ENCODE measurements around the gene TCF4. TPM values are rescaled to one million over a fixed set of nuclear protein-coding genes. Genes with fewer than 3 reads are reported as not detected.
"Not testable (repeated sequence)": the region's sequence is repeated elsewhere in the genome, so short reads cannot be mapped to it uniquely, and the experiment has no call there.

The TCF4 gene
- polyA plus RNA-seq, 1 donor: 77.2 TPM

DNA sequence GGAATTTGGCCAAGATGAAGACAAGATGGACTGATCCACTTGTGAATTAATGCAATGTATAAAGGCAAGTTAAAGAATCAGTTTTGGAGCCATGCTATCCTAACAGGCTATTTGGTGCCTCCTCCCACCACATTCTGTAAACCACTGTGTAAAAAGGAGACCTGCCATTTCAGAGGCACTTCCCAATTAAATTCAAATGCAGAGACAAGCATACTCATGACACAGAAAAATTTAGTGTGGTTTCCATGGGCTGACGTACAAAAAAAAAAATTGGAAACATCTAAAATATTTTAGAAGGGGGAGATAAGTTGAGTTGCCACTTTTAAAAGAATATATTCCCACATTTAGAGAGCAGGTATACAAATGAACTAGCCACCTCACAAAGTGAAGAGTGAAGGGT lies 112.1 kb downstream of the TCF4 start:
- no peak for DNase-seq

DNA sequence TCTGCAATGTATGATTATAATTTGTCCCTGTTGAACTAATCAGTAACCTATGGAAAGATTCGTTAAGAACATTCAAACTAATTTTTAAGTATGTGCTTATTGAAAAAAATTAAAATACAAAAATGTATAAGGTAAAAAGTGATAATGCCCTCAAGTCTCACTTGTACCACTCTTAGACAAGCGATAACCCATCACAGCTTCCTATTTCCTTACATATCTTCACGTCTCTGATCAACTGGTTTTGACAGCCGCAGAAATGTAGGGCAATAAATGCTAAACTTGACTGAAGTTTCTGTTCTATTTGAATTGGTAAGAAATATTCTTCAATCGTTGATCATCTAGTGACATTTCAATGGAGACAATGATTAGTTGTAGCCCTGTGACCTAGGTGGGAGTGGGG lies 112.5 kb downstream of the TCF4 start:
- no peak for DNase-seq

DNA sequence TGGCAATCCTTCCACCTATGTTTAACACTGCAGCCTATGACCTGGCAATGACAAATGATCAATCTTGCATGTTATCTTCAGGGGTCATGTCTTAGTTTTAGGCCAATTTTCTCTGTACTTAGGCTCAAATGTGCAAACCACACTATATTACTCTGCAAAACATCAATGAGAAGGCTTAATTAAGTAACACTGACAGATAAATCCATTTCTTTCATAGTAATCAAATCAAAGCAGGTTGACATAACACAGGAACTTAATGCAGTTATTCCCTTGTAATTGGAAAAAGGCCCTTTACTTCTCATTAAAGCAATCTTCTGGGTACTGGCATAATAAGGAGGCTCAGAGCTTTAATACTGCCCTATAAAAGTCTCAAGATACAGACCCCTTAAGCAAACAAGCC lies 114.4 kb downstream of the TCF4 start:
- DNase-seq: no peak

DNA sequence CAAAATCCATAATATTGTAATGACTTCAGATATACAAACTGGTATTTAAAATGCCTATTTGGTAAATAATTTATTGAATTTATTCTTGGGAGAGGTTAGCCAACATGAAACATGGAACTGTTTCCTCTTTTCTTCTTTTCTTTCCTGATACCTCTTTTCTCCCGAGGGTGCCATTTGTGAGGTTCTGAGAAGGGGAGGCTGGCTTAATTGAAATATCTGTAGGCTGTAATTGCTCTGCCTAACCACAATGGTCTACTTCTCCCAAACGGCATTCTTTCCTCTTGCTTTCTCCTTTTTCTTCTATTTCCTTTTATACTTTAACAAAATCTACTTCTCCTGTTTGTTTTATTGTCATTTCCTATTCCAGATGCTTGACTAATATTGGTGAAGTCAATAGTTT lies 114.9 kb downstream of the TCF4 start:
- no peak for DNase-seq

DNA sequence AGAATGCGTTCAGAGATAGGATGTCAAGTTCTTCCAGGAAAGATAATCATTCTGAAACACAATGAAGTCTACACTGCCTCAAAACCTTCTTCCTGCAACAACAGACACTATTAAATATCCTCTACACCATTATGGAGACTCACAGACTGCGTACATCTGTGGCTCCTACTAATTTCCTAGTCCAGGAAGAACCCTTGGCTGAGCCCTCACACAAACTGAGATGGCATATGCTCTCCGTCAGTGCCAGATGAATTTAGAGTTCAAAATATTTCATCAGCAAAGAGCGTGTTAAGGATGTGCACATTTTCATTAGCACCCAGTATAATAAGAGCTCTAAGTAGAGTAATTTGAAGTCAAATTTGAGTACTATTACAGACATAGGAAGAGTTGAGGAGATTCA lies 117.2 kb downstream of the TCF4 start:
- no peak for DNase-seq

DNA sequence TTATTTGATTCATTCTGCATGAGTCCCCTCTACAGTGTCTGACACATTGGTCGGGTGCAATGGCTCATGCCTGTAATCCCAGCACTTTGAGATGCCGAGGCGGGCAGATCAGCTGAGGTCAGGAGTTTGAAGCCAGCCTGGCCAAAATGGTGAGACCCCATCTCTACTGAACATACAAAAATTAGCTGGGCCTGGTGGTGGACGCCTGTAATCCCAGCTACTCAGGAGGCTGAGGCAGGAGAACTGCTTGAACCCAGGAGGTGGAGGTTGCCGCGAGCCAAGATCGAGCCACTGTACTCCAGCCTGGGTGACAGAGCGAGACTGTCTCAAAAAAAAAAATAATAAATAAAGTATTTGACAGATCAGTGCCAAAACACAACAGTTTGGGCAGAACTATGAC lies 118.9 kb downstream of the TCF4 start:
- not testable (repeated sequence) for DNase-seq

DNA sequence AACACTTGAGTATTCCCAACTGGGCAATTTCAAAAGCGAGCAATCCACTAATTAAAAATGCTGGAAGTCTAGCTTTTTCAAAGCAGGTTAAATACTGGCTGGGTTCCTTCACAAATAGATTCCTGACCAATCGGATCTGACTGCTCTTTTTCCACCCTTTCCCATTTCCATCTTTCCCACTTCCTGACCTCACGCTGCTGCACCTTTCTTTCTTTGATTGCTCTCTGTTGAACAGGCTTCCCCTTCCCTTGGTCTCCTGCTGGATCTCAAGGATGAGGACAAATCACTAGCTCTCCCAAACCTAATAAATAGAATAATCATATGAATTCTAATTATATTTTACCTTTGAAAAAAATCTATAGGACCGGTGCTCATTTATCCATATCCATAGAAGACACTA lies 121.2 kb downstream of the TCF4 start:
- no peak for DNase-seq

DNA sequence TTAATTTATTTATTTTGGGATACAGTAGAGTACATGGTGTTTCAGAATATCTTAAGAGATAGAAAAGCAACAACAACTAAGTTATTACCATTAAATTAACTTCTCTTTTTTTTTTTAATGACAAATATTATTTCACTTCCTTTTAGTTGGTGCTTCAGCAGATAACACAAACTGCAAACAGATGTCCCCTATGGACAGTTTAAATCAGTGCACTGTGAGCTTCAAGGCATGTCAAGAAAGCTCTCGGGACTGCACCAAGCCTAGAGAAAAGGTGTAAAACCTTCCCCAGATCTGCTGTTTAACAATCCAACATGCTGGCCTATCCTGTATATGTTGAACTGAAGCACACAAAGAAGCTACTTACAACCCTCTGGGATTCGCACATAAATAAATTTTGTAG lies 122.7 kb downstream of the TCF4 start:
- DNase-seq: no peak

DNA sequence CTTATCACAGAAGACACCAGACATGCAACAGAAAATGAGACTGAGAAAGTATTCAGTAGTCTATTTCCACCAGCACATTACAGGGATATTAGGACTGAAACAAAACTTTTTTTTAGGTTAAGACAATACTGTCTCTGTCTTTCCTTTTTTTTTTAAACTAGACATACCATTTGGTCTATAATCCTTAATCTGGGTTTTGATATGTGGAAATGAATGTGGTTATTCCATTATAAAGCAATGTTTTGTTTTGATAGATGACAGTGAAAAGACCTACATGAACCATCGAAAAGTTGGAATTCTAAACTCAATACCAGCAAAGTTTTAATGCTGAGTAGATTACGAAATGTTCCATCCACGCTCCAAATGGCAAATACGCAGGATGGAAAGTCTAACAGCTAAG lies 123.4 kb downstream of the TCF4 start:
- no peak for DNase-seq

DNA sequence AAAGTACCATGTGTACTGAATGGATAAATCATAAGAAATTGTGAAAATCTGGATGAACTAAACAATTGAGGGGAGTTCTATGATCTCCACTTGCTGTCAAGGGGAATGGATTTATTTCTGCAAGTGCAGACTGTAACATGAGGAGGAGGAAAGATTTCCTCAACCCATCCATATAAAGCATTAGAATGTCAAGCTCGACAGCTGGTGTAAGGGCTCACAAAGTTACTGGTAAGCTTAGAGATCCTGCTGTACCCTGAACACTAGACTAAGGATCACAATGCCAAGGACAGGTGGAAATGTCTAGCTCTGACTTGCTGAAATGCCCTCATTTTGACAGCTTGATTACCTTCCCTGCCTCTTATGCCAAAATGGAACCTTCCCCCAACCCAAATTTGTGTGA lies 125.3 kb downstream of the TCF4 start:
- DNase-seq: peak; percentile 35

DNA sequence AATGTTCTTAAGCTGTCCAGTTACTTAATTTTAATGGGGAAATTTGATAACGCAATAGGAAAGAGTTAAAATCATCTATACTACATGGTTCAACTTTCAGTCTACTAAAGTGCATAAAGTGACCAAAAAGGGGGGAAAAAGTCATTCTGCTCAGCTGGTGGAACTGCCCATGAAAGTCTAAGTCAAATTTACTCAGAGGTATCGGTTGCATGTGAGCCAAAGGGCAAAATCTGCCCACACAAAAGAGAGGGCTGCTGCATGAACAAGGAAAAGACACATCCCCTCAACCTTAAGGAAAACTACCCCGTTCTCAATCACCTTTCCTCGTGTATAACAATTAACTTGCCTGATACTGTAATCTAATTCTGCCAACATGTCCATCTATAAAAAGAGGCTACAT lies 126.1 kb downstream of the TCF4 start:
- peak; percentile 46 for DNase-seq

DNA sequence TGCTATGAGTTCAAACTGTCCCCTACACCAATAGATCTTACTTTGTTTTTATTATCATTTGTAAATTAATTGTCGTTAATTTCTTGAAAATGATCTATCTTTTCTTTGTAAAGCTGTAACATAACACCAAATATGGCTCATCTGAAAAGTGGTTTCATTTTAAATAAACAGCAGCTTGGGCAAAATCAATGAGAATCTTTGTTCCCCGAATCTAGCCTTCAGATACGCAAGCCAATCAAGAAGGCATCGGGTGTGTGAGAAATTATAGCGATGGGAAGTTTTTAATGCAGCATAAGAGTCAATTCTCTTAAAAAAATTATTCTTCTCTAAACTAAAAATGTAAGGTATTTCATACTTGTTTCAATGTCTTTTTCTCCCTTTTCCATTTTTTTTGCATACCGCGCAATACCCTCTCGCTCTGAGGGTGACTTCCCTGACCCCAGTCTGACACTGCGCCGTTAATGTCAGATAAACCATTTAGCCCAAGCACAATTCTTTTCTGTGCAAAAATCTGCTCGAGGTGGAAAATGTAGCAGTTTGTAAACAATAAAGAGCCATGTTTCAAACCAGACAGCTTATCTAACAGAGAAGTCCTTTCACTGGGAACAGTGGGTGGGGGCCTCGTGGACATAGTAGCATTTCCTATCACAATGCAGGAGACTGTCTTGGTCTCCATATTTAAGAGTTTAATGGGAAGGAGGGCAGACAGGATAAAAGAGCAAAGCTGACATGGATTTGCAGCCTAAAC lies 129.4 kb downstream of the TCF4 start:
- DNase-seq: no peak

DNA sequence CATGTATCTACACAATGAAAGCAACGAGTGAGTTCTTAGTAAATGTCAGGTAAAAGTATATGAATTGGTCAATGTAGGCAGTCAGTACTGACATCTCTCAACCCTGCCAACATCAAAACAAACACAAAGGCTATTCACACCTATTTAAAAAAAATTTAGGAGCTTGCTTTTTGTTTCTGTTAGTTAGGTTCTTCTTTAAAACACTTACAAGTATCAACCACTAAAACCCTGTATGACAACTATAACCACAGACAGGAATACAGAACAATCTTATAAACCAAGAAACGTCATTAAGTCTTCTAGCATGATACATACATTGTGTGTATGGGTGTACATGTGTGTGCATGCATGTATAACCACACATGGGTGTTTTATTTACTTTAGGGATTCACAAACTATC lies 131.0 kb downstream of the TCF4 start:
- DNase-seq: no peak

DNA sequence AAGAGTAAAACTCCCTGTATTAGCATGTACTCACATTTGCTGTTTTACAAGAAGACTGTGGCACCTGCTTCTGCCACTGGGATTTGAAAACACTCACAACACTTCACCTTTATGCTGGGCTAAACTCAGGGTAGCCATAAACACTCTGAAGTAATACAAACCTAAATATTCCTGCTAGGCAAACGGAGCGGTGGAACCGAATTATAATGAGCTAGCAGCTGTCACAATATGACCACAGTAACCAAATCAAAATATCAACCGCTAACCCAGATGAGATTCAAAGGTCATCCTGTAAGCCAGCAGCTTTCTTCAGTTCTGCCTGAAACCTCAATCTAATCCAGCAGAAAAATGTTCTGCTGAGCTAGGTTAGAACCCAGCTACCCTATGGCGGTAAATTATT lies 132.1 kb downstream of the TCF4 start:
- no peak for DNase-seq

DNA sequence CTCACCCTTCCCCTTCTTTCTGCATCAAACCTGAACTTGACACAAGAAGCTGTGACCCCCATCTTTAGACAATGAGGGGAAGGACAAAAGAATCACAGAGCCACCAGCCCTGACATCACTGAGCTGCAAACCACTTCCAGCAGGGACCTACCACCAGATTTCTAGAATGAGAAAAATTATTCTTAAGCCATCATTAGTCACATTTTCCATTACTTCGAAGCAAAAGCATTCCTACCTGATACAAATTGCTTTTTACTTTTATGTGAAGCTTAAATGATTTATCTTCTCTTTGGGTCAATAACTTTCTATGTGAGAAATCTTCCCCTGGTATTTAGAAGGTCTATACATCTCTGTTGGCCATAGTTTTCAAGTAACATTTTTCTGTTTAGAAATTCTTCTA lies 134.8 kb downstream of the TCF4 start:
- DNase-seq: no peak

DNA sequence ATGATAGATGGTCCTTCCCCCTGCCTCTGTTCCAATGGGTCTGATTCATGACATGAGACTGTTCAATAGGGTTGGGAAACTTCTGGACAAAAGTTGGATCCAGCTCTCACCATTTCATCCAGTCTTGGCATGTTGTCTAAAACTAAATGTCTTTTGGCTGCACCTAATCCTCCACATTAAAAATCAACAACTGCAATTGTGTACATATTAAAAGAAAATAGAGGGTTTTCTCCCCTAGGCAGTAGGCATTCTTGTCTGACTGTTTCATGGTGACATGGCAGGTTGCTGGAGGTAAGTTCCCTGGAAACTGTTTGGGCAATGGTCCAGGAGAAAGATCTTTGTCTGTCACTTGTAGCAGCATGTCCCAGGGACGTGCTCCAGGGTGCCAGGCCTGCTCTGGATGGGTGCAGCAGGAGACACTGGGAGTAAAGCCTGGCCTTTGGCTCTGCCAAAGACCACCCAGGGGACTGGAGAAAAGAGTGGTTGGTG lies 135.8 kb downstream of the TCF4 start:
- no peak for DNase-seq

DNA sequence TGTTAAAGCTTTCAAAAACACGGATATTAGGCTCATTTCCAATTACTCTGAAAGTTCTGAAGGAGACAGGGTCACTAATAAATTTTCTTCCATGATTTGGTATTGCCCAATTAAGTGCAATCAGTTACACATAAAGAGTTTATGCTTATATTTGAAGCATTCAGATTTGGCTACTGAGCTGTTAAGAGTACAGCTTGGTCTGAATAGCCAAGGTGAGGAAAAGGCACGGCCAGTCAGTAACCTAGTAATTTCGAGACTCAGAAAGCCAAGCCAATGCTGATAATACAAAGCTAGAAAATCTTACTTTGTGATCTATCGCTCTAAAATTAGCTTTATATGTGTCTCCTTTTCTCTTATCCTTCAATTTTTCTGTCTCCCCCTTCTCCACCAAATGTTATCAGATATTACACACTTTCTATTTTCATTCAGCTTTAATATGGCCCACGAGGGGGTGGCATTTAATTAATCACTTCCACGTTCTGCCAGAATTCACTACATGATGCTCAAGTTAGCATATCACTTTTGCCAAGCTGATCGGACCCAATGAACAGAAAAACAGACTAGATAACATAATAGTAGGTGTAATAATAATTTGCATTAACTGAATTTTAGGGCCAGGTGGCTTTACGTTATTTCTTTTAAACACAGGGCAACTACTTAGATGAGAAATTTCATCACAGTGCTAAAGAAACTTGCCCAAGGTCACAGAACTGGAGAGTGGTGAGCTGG lies 138.4 kb downstream of the TCF4 start:
- DNase-seq: no peak

DNA sequence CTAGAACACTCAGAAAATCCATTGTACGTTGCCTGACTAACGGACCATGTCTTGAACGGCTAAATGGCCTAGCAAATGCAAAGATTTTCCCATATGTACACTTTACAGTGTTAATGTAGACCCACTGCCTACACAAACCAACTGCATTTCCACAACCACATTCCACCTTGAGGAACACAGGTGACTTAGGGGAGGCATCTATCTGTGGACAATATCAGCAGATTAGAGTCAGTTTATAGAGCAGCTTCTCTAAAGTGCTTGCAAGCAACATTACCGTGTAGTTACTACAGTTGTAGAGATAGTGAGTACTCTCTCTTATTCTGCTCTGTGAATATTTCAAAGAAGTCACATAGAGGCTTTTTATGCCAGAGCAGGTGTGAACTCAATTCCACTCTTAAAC lies 139.6 kb downstream of the TCF4 start:
- DNase-seq: no peak

DNA sequence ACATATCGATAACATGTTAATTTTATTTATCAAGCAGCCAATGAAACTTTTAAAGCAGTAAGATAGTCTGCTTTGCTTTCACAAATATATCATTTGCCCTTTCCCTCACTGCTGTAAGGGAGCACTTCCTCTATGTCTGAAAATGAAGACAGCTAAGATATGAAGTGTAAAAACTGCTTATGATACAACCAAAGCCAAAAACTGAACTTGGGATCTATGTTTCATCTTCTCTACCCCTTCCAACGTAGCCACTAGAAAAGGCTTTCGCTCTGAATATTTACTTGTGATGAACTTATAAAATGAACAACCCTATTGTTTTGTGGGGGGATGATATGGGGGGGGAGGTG lies 140.3 kb downstream of the TCF4 start:
- DNase-seq: no peak

DNA sequence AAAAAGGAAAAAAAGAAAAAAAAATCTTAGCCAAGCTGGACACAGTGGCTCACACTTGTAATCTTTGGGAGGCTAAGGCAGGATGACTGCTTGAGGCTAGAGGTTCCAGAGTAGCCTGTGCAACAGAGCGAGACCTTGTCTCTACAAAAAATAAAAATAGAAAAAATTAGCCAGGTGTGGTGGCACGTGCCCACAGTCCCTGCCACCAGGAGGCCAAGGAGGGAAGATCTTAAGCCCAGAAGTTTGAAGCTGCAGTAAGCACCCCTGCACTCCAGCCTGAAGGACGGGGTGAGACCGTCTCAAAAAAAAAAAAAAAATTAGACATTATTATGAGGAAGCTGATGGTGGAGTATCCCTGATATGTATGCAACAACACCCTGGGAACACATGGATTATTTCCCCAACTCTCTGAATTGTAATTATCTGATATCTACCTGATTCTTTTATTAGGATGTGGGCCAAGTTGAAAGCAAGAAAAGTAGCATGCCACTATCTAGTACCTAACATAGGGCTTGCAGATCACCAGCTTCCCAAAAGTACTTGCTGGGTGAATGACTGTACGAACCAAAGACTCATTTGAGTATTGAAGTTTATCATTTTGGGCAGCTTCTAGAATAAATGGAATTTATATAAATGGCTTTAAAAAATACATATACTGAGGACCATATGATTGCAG lies 140.9 kb downstream of the TCF4 start:
- DNase-seq: no peak

DNA sequence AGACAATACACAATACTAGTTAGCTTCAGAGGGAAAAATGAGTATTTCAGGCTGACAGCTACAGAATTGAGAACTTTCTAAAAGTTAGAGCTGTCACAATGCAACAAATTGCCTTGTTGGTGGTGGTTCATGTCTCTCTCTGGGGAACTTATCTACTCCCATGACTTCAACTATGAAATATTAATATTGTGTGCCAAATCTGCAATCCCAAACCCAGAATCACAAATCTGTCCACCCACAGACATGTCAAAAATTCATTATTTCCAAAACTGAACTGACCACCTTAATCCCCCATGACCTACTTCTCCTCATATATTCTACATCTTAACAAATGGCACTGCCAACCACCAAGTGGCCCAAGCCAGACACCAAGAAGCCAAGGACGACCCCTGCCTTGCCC lies 143.5 kb downstream of the TCF4 start:
- DNase-seq: no peak

DNA sequence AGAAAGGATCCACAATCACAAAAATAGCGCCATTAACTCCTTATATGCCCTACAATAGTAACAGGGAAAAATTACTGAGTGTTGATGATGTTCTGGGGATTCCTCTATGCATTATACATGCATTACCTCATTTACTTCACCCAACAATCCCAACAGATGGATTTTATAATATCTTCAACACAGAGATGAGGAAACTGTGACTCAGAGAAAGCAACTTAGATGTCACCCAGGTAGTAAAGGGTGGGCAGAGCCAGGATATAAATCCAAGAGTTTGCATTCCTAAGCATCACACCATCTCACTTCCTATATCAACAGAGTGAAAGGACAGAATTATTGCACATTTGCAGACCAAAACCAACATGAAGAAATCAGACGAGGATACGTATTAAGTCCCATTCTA lies 144.2 kb downstream of the TCF4 start:
- no peak for DNase-seq

DNA sequence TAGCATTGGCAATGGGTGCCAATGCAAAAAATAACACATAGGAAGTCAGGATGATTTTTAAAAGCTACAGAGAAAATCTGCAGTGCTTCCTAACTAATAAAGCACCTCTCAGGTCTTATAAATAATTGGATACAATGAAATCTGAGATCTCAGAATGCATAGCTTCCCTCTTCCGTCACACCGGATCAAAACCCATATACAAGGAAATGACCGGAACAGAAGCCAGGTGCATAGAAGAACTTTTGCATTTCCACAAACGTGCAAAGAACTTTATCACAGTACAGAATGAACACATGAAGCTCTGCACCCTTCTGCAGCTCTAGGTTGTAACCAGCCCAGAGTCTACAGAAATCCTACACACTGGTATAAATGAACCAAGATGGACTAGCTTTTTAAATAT lies 145.4 kb downstream of the TCF4 start:
- no peak for DNase-seq

Measured in left kidney (tissue), 2 donors.